HL-60/S4 (cell line): ENCODE results near the gene EEF1AKMT1.
"Not testable (repeated sequence)": the region's sequence is repeated elsewhere in the genome, so short reads cannot be mapped to it uniquely, and the experiment has no call there.

ENCODE experiments used
- in situ Hi-C: fragments of 300-500 bp; cut with MboI; formaldehyde crosslinking; loops from 2 replicates; pipeline ENCODE4 v1.14.3; 2022; ENCODE audit warnings: low sequenced_read_pairs

The EEF1AKMT1 gene

GRCh38 chr13:20701461-20701860 lies 72.3 kb downstream of the EEF1AKMT1 start:
- in situ Hi-C loops: no loop called here

GRCh38 chr13:20700288-20700687 lies 73.5 kb downstream of the EEF1AKMT1 start:
- in situ Hi-C loops: no loop called here

GRCh38 chr13:20699715-20700114 lies 74.0 kb downstream of the EEF1AKMT1 start:
- in situ Hi-C loops: no loop called here

- in situ Hi-C loops: no loop called here
These were observed 77.7 kb downstream of the EEF1AKMT1 start for GRCh38 chr13:20696073-20696472.

- in situ Hi-C loops: no loop called here
These were observed 82.1 kb downstream of the EEF1AKMT1 start for GRCh38 chr13:20691616-20692015.

- in situ Hi-C loops: no loop called here
These were observed 84.5 kb downstream of the EEF1AKMT1 start for GRCh38 chr13:20689291-20689690.

GRCh38 chr13:20686863-20687579 lies 86.7 kb downstream of the EEF1AKMT1 start:
- in situ Hi-C loops: no loop called here

- in situ Hi-C loops: no loop called here
These were observed 87.6 kb downstream of the EEF1AKMT1 start for GRCh38 chr13:20686167-20686566.

GRCh38 chr13:20685092-20685491 lies 88.7 kb downstream of the EEF1AKMT1 start:
- in situ Hi-C loops: no loop called here

GRCh38 chr13:20684546-20684945 lies 89.2 kb downstream of the EEF1AKMT1 start:
- in situ Hi-C loops: no loop called here

- in situ Hi-C loops: no loop called here
These were observed 89.7 kb downstream of the EEF1AKMT1 start for GRCh38 chr13:20684041-20684440.

GRCh38 chr13:20682061-20682460 lies 91.7 kb downstream of the EEF1AKMT1 start:
- in situ Hi-C loops: no loop called here

GRCh38 chr13:20681481-20681880 lies 92.3 kb downstream of the EEF1AKMT1 start:
- in situ Hi-C loops: not testable (repeated sequence)

- in situ Hi-C loops: no loop called here
These were observed 93.2 kb downstream of the EEF1AKMT1 start for GRCh38 chr13:20680416-20681080.

- in situ Hi-C loops: no loop called here
These were observed 93.9 kb downstream of the EEF1AKMT1 start for GRCh38 chr13:20679879-20680278.
